B cell (primary cell): ENCODE data around the gene ACTR6. TPM values are rescaled to one million over a fixed set of nuclear protein-coding genes. Genes with fewer than 3 reads are reported as not detected.

Experiments used
- ATAC-seq: fragments of 200-7000 bp; cut with Tn5 transposase; one replicate; pipeline ENCODE4 v1.10.0; 2021; ENCODE audit warnings: low read depth, mild to moderate bottlenecking, moderate number of reproducible peaks, moderate library complexity
- CTCF ChIA-PET: fragments of 350-600 bp; sonication (Branson Sonifier 250); formaldehyde crosslinking; loops from one replicate; lab custom pipeline; 2021; ENCODE audit warnings: antibody characterized with exemption, inconsistent platforms; lab: Charles Lee
- POLR2A ChIA-PET: fragments of 350-600 bp; sonication (Branson Sonifier 250); formaldehyde crosslinking; loops from one replicate; lab custom pipeline; 2021; ENCODE audit warnings: antibody characterized with exemption; lab: Charles Lee
- DNase-seq: peaks from one replicate; pipeline ENCODE4 v3.0.0; 2013
- H2AFZ ChIP-seq: 2 replicates; pipeline ENCODE4 v1.6.1; 2012; ENCODE audit warnings: mild to moderate bottlenecking, low read depth, low read length; ENCODE audit not compliant: insufficient read depth, poor library complexity, severe bottlenecking
- H3K27ac ChIP-seq, 2 donors: 1 replicate in 1 of 2; 2 replicates in 1 of 2; pipeline ENCODE4 v1.5.1; 2012 to 2013; ENCODE audit warnings: low read length in 2 of 2, mild to moderate bottlenecking in 2 of 2, moderate library complexity in 1 of 2
- H3K27me3 ChIP-seq, 4 experiments: fragments of 200-600 bp in 1 of 4; sonication (generic) in 1 of 4; replicated peaks in 1 of 4; 1 replicate in 2 of 4; 2 replicates in 2 of 4; pipeline versions ENCODE4 v1.6.1 to v1.7.0; 2013 to 2016; ENCODE audit warnings: low read length in 3 of 4, mild to moderate bottlenecking in 2 of 4, mixed read lengths in 1 of 4, moderate library complexity in 1 of 4; ENCODE audit not compliant: insufficient read depth in 4 of 4, control insufficient read depth in 3 of 4; ENCODE audit errors: control extremely low read depth in 1 of 4
- H3K36me3 ChIP-seq, 2 experiments: replicated peaks in 1 of 2; 1 replicate in 1 of 2; 2 replicates in 1 of 2; pipeline versions ENCODE4 v1.6.1 to v1.7.1; 2013; ENCODE audit warnings: low read length in 1 of 2; ENCODE audit not compliant: insufficient read depth in 2 of 2, control insufficient read depth in 1 of 2; ENCODE audit errors: control extremely low read depth in 1 of 2, extremely low read depth in 1 of 2
- H3K4me1 ChIP-seq, 2 donors: fragments of 200-600 bp in 1 of 2; sonication (generic) in 1 of 2; 1 replicate in 1 of 2; 2 replicates in 1 of 2; pipeline versions ENCODE4 v1.5.1 to v1.6.1; 2013 to 2017; ENCODE audit warnings: low read length in 2 of 2; ENCODE audit not compliant: control insufficient read depth in 2 of 2, insufficient read depth in 2 of 2
- H3K4me2 ChIP-seq: replicated peaks from 2 replicates; pipeline ENCODE3; 2012; ENCODE audit warnings: mild to moderate bottlenecking, low read depth, low read length; ENCODE audit not compliant: poor library complexity, severe bottlenecking
- H3K4me3 ChIP-seq, 5 experiments: fragments of 200-600 bp in 1 of 5; sonication (generic) in 1 of 5; 1 replicate in 3 of 5; 2 replicates in 2 of 5; pipeline versions ENCODE4 v1.5.1 to v1.7.0; 2011 to 2016; ENCODE audit warnings: low read length in 4 of 5, mild to moderate bottlenecking in 4 of 5, low read depth in 2 of 5, control low read depth in 1 of 5, moderate library complexity in 1 of 5; ENCODE audit not compliant: insufficient read depth in 1 of 5; ENCODE audit errors: control extremely low read depth in 1 of 5, extremely low read depth in 1 of 5
- H3K79me2 ChIP-seq: fragments of 200-600 bp; sonication (generic); one replicate; pipeline ENCODE4 v1.6.0; 2016; ENCODE audit warnings: low read length; ENCODE audit not compliant: control insufficient read depth, insufficient read depth
- H3K9ac ChIP-seq: fragments of 200-600 bp; sonication (generic); 2 replicates; pipeline ENCODE4 v1.6.1; 2017; ENCODE audit warnings: mild to moderate bottlenecking, low read length, moderate library complexity
- H3K9me3 ChIP-seq, 3 donors: one replicate each; pipeline versions ENCODE4 v1.6.1 to v1.7.1; 2013; ENCODE audit warnings: low read length in 2 of 3; ENCODE audit not compliant: control insufficient read depth in 2 of 3, insufficient read depth in 1 of 3; ENCODE audit errors: control extremely low read depth in 1 of 3
- H4K20me1 ChIP-seq: 2 replicates; pipeline ENCODE4 v1.6.0; 2012; ENCODE audit warnings: mild to moderate bottlenecking, low read length; ENCODE audit not compliant: insufficient read depth, control insufficient read depth, poor library complexity, severe bottlenecking
- H3K27ac Mint-ChIP-seq: one replicate; pipeline ENCODE4 v1.8.0; 2021; ENCODE audit warnings: mixed read lengths
- H3K27me3 Mint-ChIP-seq: one replicate; pipeline ENCODE4 v1.8.0; 2021; ENCODE audit warnings: mixed read lengths
- H3K4me1 Mint-ChIP-seq: one replicate; pipeline ENCODE4 v1.8.0; 2021; ENCODE audit warnings: mixed read lengths
- H3K4me3 Mint-ChIP-seq: one replicate; pipeline ENCODE4 v1.8.0; 2021; ENCODE audit warnings: mixed read lengths
- H3K9me3 Mint-ChIP-seq: one replicate; pipeline ENCODE4 v1.8.0; 2022; ENCODE audit warnings: mixed read lengths; ENCODE audit not compliant: insufficient read depth
- CTCF ChIP-seq: fragments of 200-600 bp; IDR thresholded peaks from one replicate; pipeline ENCODE4 v1.8.0; 2022; ENCODE audit warnings: antibody characterized with exemption, mild to moderate bottlenecking
- EZH2 ChIP-seq: IDR thresholded peaks from 2 replicates; pipeline ENCODE4 v1.6.1; 2012; ENCODE audit warnings: borderline replicate concordance, low read depth, mild to moderate bottlenecking, moderate library complexity, low read length; ENCODE audit not compliant: insufficient read depth, poor library complexity, severe bottlenecking
- WGBS: methylation state at CpG from one replicate; pipeline ENCODE4 v1.1.5; 2013; ENCODE audit warnings: missing lambda C conversion rate; ENCODE audit not compliant: insufficient coverage; 5-methylcytosine and 5-hydroxymethylcytosine counted together
- intact Hi-C: fragments of 100-400 bp; cut with micrococcal nuclease; formaldehyde crosslinking; loops from one replicate; pipeline ENCODE4 v1.10.0; 2022
- polyA plus RNA-seq: library from polyadenylated mRNA; depleted of rRNA; stranded (reverse); fragments of >200 nt; gene quantifications from 2 replicates; pipeline ENCODE4 v1.2.3, GENCODE V29; 2012
- total RNA-seq, 2 donors: library from RNA; stranded (reverse); fragments of 120-200 nt in 1 of 2; gene quantifications; 1 replicate in 1 of 2; 2 replicates in 1 of 2; pipeline versions ENCODE4 v1.2.3 to v1.2.4, GENCODE V29; 2013 to 2022

The ACTR6 gene
- total and polyA plus RNA-seq, 2 donors (not counting 1 experiment from before 2014, with no cell fraction given): 10.1 to 30.8 TPM

DNA sequence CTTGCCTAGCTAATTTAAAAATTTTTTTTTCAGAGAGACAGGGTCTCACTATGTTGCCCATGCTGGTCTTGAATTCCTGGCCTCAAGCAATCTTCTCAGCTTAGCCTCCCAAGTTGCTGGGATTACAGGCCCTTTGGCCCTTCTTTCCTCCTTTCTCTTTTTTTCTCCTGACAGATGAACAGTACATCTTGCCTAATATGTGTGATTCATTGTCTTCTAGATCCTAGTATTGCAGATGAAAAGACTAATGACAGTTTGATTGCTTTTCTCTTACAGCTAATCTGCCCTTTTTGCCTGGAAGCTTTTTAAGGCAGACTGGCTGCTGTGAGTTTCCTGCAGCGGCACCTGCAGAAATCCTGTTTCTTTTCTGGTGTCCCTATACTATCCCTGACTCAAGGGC, 54.3 kb downstream of the ACTR6 start:
- Mint-ChIP-seq H3K4me1 (no peaks in the 10 kb centered on the region), H3K27ac (no peak overlapping the region), H3K27me3 (no peaks in the 10 kb centered on the region), H3K9me3 (no peaks in the 10 kb centered on the region), H3K4me3 (no peak overlapping the region)
- no peak overlapping the region for H2AFZ ChIP-seq
- no peak for DNase-seq
- H3K9me3 ChIP-seq: no peaks in the 10 kb centered on the region
- ChIA-PET POLR2A (no interaction called here), CTCF (no interaction called here)
- H3K36me3 ChIP-seq: no peaks in the 10 kb centered on the region
- no peak for ATAC-seq
- no peak overlapping the region for H3K4me2 ChIP-seq
- H3K4me1 ChIP-seq: no peaks in the 10 kb centered on the region
- no peak overlapping the region for H3K27ac ChIP-seq
- no peaks in the 10 kb centered on the region for H3K79me2 ChIP-seq
- intact Hi-C loops: no loop called here
- no peak overlapping the region for H3K9ac ChIP-seq
- H3K27me3 ChIP-seq: no peaks in the 10 kb centered on the region
- no peak for TF ChIP-seq EZH2
- TF ChIP-seq CTCF: no peak
- H3K4me3 ChIP-seq: no peak overlapping the region
- WGBS: 100% methylated on average over 1 of the region's 1 CpG
- H4K20me1 ChIP-seq: no peaks in the 10 kb centered on the region

DNA sequence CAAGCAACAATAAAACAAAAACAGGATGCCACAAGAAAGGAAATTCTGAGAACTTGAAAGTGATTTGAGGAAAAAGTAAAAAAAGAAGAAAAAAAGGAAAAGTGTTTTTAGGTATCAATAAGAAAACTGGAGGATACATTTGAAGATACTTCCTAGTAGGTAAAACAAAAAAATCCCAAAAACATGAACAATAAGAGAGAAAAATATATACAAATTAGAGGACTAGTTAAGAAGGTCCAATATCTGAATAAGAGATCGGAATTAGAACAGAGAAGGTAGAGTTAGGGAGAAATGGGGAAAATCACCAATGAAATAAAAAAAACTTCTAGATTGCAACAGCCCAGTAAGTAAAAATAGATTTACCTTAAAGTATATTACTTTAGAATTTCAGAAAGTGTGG, 57.5 kb downstream of the ACTR6 start:
- Histone ChIP-seq H3K27me3 (no peaks in the 10 kb centered on the region), H3K9me3 (no peaks in the 10 kb centered on the region), H3K4me1 (no peaks in the 10 kb centered on the region), H3K27ac (no peak overlapping the region), H3K4me3 (no peak overlapping the region), H4K20me1 (no peaks in the 10 kb centered on the region), H3K36me3 (no peaks in the 10 kb centered on the region), H3K4me2 (no peak overlapping the region), H2AFZ (no peak overlapping the region), H3K79me2 (no peaks in the 10 kb centered on the region), H3K9ac (no peak overlapping the region)
- ATAC-seq (no peak), DNase-seq (no peak)
- no peak overlapping the region for H3K27ac Mint-ChIP-seq
- no peak overlapping the region for H3K4me3 Mint-ChIP-seq
- no peaks in the 10 kb centered on the region for H3K4me1 Mint-ChIP-seq
- ChIA-PET POLR2A (no interaction called here), CTCF (no interaction called here)
- no peak for TF ChIP-seq EZH2
- H3K27me3 Mint-ChIP-seq: no peaks in the 10 kb centered on the region
- no peaks in the 10 kb centered on the region for H3K9me3 Mint-ChIP-seq
- intact Hi-C loops: no loop called here
- no CpG with 5 or more reads among the region's 1 CpG for WGBS
